Hematopoietic multipotent progenitor cell treated with erythropoietin and hydrocortisone succinate and interleukin-3 and kit ligand, for 15 days (in vitro differentiated cells): ENCODE data around the gene DNMT1.

Experiments
- DNase-seq: peaks from one replicate; pipeline ENCODE4 v3.0.0-alpha.2; 2015; ENCODE audit warnings: low spot score

The DNMT1 gene

GRCh38 chr19:10138879-10139795 is 55.6 kb downstream of the DNMT1 start:
- no peak for DNase-seq

GRCh38 chr19:10137751-10138682 is 56.7 kb downstream of the DNMT1 start:
- DNase-seq, result no peak

- DNase-seq, result no peak
These were observed 57.8 kb downstream of the DNMT1 start for GRCh38 chr19:10136936-10137335.

GRCh38 chr19:10135551-10136334 is 59.0 kb downstream of the DNMT1 start:
- no peak for DNase-seq

GRCh38 chr19:10134040-10134439 is 60.7 kb downstream of the DNMT1 start:
- no peak for DNase-seq

- no peak for DNase-seq
These were observed 61.2 kb downstream of the DNMT1 start for GRCh38 chr19:10133596-10133995.

GRCh38 chr19:10132905-10133304 is 61.8 kb downstream of the DNMT1 start:
- DNase-seq, result no peak

- no peak for DNase-seq
These were observed 68.5 kb downstream of the DNMT1 start for GRCh38 chr19:10126213-10126639.

GRCh38 chr19:10124429-10124828 is 70.3 kb downstream of the DNMT1 start:
- no peak for DNase-seq

GRCh38 chr19:10122045-10122444 is 72.7 kb downstream of the DNMT1 start:
- DNase-seq, result no peak

GRCh38 chr19:10120538-10121189 is 74.1 kb downstream of the DNMT1 start:
- DNase-seq, result no peak

- no peak for DNase-seq
These were observed 75.8 kb downstream of the DNMT1 start for GRCh38 chr19:10118960-10119359.

- DNase-seq, result no peak
These were observed 77.7 kb downstream of the DNMT1 start for GRCh38 chr19:10116866-10117616.

- DNase-seq, result no peak
These were observed 78.5 kb downstream of the DNMT1 start for GRCh38 chr19:10116085-10116865.

- no peak for DNase-seq
These were observed 79.2 kb downstream of the DNMT1 start for GRCh38 chr19:10115392-10116084.

- no peak for DNase-seq
These were observed 79.9 kb downstream of the DNMT1 start for GRCh38 chr19:10114651-10115391.

GRCh38 chr19:10113964-10114650 is 80.6 kb downstream of the DNMT1 start:
- no peak for DNase-seq

GRCh38 chr19:10113592-10113963 is 81.2 kb downstream of the DNMT1 start:
- DNase-seq, result no peak
